Omental fat pad (tissue), 4 donors: ENCODE data around the gene CHCHD6. TPM values are rescaled to one million over a fixed set of nuclear protein-coding genes. Genes with fewer than 3 reads are reported as not detected.

Source experiments
- ATAC-seq: fragments of 150-250 bp; one replicate; pipeline ENCODE4 v1.9.1; 2016; ENCODE audit warnings: mild to moderate bottlenecking, moderate library complexity; ENCODE audit not compliant: low FRiP score
- DNase-seq: peaks from one replicate; pipeline ENCODE4 v3.0.0-alpha.2; 2019; ENCODE audit warnings: low spot score
- CTCF ChIP-seq, 3 donors: fragments of 450-650 bp; IDR thresholded peaks; one replicate each; pipeline ENCODE4 v1.5.1; 2016 to 2017; ENCODE audit warnings: antibody characterized with exemption in 3 of 3, mild to moderate bottlenecking in 3 of 3, moderate library complexity in 2 of 3
- total RNA-seq, 4 donors: library from RNA; depleted of rRNA; stranded (reverse); fragments of >200 nt; gene quantifications; one replicate each; pipeline ENCODE4 v1.1.0, GENCODE V29; 2016

The CHCHD6 gene
- total RNA-seq, 4 donors from 2014 or later: 7.5 to 19.7 (median 11.5) TPM

- ATAC-seq (no peak), DNase-seq (no peak)
- no peak for TF ChIP-seq CTCF (IDR thresholded peaks at IDR 0.05)
Measured at GRCh38 chr3:126915015-126915414, 211.0 kb downstream of the CHCHD6 start.

- no peak for DNase-seq
Measured at GRCh38 chr3:126916546-126916945, 212.5 kb downstream of the CHCHD6 start.

GRCh38 chr3:126917232-126917804, 213.3 kb downstream of the CHCHD6 start:
- no peak for TF ChIP-seq CTCF (IDR thresholded peaks at IDR 0.05)
- ATAC-seq (no peak), DNase-seq (no peak)

More at GRCh38 chr3:126916546-126916945, 212.5 kb downstream of the CHCHD6 start:
- no peak for ATAC-seq
- no peak for TF ChIP-seq CTCF (IDR thresholded peaks at IDR 0.05)

- TF ChIP-seq CTCF (IDR thresholded peaks at IDR 0.05): no peak
- no peak for ATAC-seq
- DNase-seq: no peak
Measured at GRCh38 chr3:126918355-126918821, 214.3 kb downstream of the CHCHD6 start.

GRCh38 chr3:126921085-126921824, 217.2 kb downstream of the CHCHD6 start:
- TF ChIP-seq CTCF (IDR thresholded peaks at IDR 0.05): no peak
- no peak for DNase-seq
- no peak for ATAC-seq

GRCh38 chr3:126922466-126922865, 218.4 kb downstream of the CHCHD6 start:
- ATAC-seq (no peak), DNase-seq (no peak)
- no peak for TF ChIP-seq CTCF (IDR thresholded peaks at IDR 0.05)

- ATAC-seq: no peak
- TF ChIP-seq CTCF (IDR thresholded peaks at IDR 0.05): no peak
- DNase-seq: no peak
Measured at GRCh38 chr3:126923423-126923822, 219.4 kb downstream of the CHCHD6 start.
